ENCODE measurements around the gene FBXL7. TPM values are rescaled to one million over a fixed set of nuclear protein-coding genes. Genes with fewer than 3 reads are reported as not detected.

Gene FBXL7
- total and polyA plus RNA-seq, 4 donors, result 1.9 to 15.5 (median 6.6) TPM

GRCh38 chr5:15929611-15930263, 429.8 kb downstream of the FBXL7 start:
- no peak overlapping the region for H3K4me3 ChIP-seq
- H3K36me3 ChIP-seq (ENCODE audit: control insufficient read depth in 4 of 4, insufficient read depth in 4 of 4, low read length in 4 of 4), result peaks cover 0 to 6% (median 5%) of the 10 kb centered on the region in 4 donors
- WGBS, 2 donors, result 74 to 76% methylated on average over 11 of the region's 11 CpGs
- no peak overlapping the region for H3K27ac ChIP-seq (ENCODE audit: low read depth in 1 of 2, low read length in 1 of 2)
- H3K9me3 ChIP-seq (ENCODE audit: control insufficient read depth in 4 of 4, insufficient read depth in 3 of 4, low read length in 3 of 4), result peaks cover 0 to 7% (median 0%) of the 10 kb centered on the region in 4 donors
- DNase-seq, result peak; percentile 76 to 93 (median 91)
- TF ChIP-seq CTCF (IDR thresholded peaks at IDR 0.05; ENCODE audit: control extremely low read depth, extremely low read depth), result no peak
- no peak for ATAC-seq (ENCODE audit: insufficient read depth, low FRiP score)
- peaks cover 0 to 44% (median 7%) of the 10 kb centered on the region in 5 donors for H3K4me1 ChIP-seq (ENCODE audit: control insufficient read depth in 5 of 5, insufficient read depth in 5 of 5, low read length in 5 of 5)
- H3K9ac ChIP-seq (ENCODE audit: insufficient read depth in 1 of 2, low read length in 2 of 2), result peak overlapping the region in 1 of 2 donors; percentile 32
- no peaks in the 10 kb centered on the region for H3K27me3 ChIP-seq (ENCODE audit: control insufficient read depth in 3 of 3, insufficient read depth in 3 of 3, low read length in 2 of 3)

GRCh38 chr5:15932066-15932465, 432.1 kb downstream of the FBXL7 start:
- no peak for TF ChIP-seq CTCF (IDR thresholded peaks at IDR 0.05; ENCODE audit: control extremely low read depth, extremely low read depth)
- Histone ChIP-seq H3K9ac (ENCODE audit: insufficient read depth in 1 of 2, low read length in 2 of 2) (no peak overlapping the region), H3K9me3 (ENCODE audit: control insufficient read depth in 4 of 4, insufficient read depth in 3 of 4, low read length in 3 of 4) (peaks cover 0 to 15% (median 0%) of the 10 kb centered on the region in 4 donors), H3K27ac (ENCODE audit: low read depth in 1 of 2, low read length in 1 of 2) (no peak overlapping the region), H3K4me3 (no peak overlapping the region), H3K27me3 (ENCODE audit: control insufficient read depth in 3 of 3, insufficient read depth in 3 of 3, low read length in 2 of 3) (no peaks in the 10 kb centered on the region), H3K4me1 (ENCODE audit: control insufficient read depth in 5 of 5, insufficient read depth in 5 of 5, low read length in 5 of 5) (peaks cover 0 to 38% (median 7%) of the 10 kb centered on the region in 5 donors), H3K36me3 (ENCODE audit: control insufficient read depth in 4 of 4, insufficient read depth in 4 of 4, low read length in 4 of 4) (peaks cover 4 to 14% (median 7%) of the 10 kb centered on the region in 4 donors)
- no peak for ATAC-seq (ENCODE audit: insufficient read depth, low FRiP score)
- no peak for DNase-seq
- 74 to 78% methylated on average over 5 of the region's 5 CpGs for WGBS, 2 donors

- DNase-seq, result peak in 2 of 3 donors; percentile 33 to 68
- Histone ChIP-seq H3K9ac (ENCODE audit: insufficient read depth in 1 of 2, low read length in 2 of 2) (no peak overlapping the region), H3K4me1 (ENCODE audit: control insufficient read depth in 5 of 5, insufficient read depth in 5 of 5, low read length in 5 of 5) (peaks cover 0 to 38% (median 7%) of the 10 kb centered on the region in 5 donors)
Measured at GRCh38 chr5:15933259-15934207, 433.6 kb downstream of the FBXL7 start.

More at GRCh38 chr5:15933259-15934207, 433.6 kb downstream of the FBXL7 start:
- Histone ChIP-seq H3K27me3 (ENCODE audit: control insufficient read depth in 3 of 3, insufficient read depth in 3 of 3, low read length in 2 of 3) (no peaks in the 10 kb centered on the region), H3K27ac (ENCODE audit: low read depth in 1 of 2, low read length in 1 of 2) (no peak overlapping the region), H3K4me3 (no peak overlapping the region), H3K9me3 (ENCODE audit: control insufficient read depth in 4 of 4, insufficient read depth in 3 of 4, low read length in 3 of 4) (peaks cover 0 to 9% (median 0%) of the 10 kb centered on the region in 4 donors), H3K36me3 (ENCODE audit: control insufficient read depth in 4 of 4, insufficient read depth in 4 of 4, low read length in 4 of 4) (peaks cover 8 to 12% (median 10%) of the 10 kb centered on the region in 4 donors)
- 70 to 75% methylated on average over 13 of the region's 13 CpGs for WGBS, 2 donors
- no peak for TF ChIP-seq CTCF (IDR thresholded peaks at IDR 0.05; ENCODE audit: control extremely low read depth, extremely low read depth)
- ATAC-seq (ENCODE audit: insufficient read depth, low FRiP score), result no peak
